ENCODE data around the gene PPM1H. TPM values are rescaled to one million over a fixed set of nuclear protein-coding genes. Genes with fewer than 3 reads are reported as not detected.

Gene PPM1H
- total RNA-seq, 1 donor from 2014 or later = 0.49 TPM

DNA sequence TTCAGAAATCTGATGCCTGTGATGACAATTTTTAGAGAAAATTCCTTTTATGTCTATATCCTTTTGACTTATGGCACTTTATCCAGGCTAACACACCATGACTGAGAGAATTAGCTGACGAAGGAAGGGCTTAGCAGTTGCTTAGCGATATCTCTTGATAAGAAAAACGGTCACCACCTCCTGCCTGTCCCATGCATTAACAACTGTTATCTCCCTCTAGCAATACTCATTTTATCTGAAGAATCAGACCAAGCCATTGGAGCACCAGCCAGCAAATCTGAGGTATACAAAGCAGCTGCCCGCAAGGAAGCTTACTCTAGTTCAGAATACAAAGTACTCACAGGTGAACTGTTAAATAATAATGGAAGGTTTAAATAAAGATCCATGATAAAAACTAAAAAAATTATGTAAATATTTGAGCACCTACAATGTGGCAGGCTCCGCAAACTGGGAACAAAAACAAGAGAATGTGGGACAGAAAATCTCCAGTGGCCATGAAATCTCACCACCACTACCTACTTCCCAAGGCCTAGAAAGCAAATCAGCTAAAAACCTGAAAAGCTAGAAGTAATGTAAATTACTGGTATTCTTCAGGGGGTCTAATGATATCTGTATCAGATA, 24.3 kb downstream of the PPM1H start:
- H3K27me3 ChIP-seq = no peaks in the 10 kb centered on the region
- H3K36me3 ChIP-seq = no peaks in the 10 kb centered on the region
- H3K27ac ChIP-seq = no peak overlapping the region
- H3K4me3 ChIP-seq = no peak overlapping the region
- intact Hi-C loops (cut with DNase I) = no loop called here
- no peaks in the 10 kb centered on the region for H3K4me1 ChIP-seq
- DNase-seq (ENCODE audit: extremely low spot score in 2 of 2) = no peak
- no peak for TF ChIP-seq POLR2AphosphoS5 (IDR thresholded peaks at IDR 0.05; ENCODE audit: insufficient read depth in 1 of 2, low read depth in 1 of 2)
- no peak for TF ChIP-seq CTCF (IDR thresholded peaks at IDR 0.05)
- no peak for TF ChIP-seq POLR2A (IDR thresholded peaks at IDR 0.05)
- H3K9me3 ChIP-seq = no peaks in the 10 kb centered on the region

GRCh38 chr12:62909340-62909739, 25.6 kb downstream of the PPM1H start:
- Histone ChIP-seq H3K9me3 (no peaks in the 10 kb centered on the region), H3K27me3 (no peaks in the 10 kb centered on the region), H3K4me1 (no peaks in the 10 kb centered on the region), H3K36me3 (no peaks in the 10 kb centered on the region), H3K4me3 (no peak overlapping the region), H3K27ac (no peak overlapping the region)
- no peak for DNase-seq (ENCODE audit: extremely low spot score in 2 of 2)
- intact Hi-C loops (cut with DNase I) = no loop called here
- no peak for TF ChIP-seq POLR2AphosphoS5 (IDR thresholded peaks at IDR 0.05; ENCODE audit: insufficient read depth in 1 of 2, low read depth in 1 of 2)
- no peak for TF ChIP-seq CTCF (IDR thresholded peaks at IDR 0.05)
- TF ChIP-seq POLR2A (IDR thresholded peaks at IDR 0.05) = no peak

- TF ChIP-seq POLR2AphosphoS5 (IDR thresholded peaks at IDR 0.05; ENCODE audit: insufficient read depth in 1 of 2, low read depth in 1 of 2) = no peak
- no peak for TF ChIP-seq POLR2A (IDR thresholded peaks at IDR 0.05)
- no peak for TF ChIP-seq CTCF (IDR thresholded peaks at IDR 0.05)
- H3K4me1 ChIP-seq = no peaks in the 10 kb centered on the region
- H3K27me3 ChIP-seq = no peaks in the 10 kb centered on the region
Observed at GRCh38 chr12:62908674-62909073, 26.3 kb downstream of the PPM1H start.

GRCh38 chr12:62907561-62907960, 27.4 kb downstream of the PPM1H start:
- Histone ChIP-seq H3K4me1 (no peaks in the 10 kb centered on the region), H3K27me3 (no peaks in the 10 kb centered on the region), H3K36me3 (no peaks in the 10 kb centered on the region), H3K9me3 (no peaks in the 10 kb centered on the region), H3K27ac (no peak overlapping the region), H3K4me3 (no peak overlapping the region)
- no peak for DNase-seq (ENCODE audit: extremely low spot score in 2 of 2)
- TF ChIP-seq CTCF (IDR thresholded peaks at IDR 0.05) (no peak), POLR2AphosphoS5 (IDR thresholded peaks at IDR 0.05; ENCODE audit: insufficient read depth in 1 of 2, low read depth in 1 of 2) (no peak), POLR2A (IDR thresholded peaks at IDR 0.05) (no peak)
- intact Hi-C loops (cut with DNase I) = no loop called here

More at GRCh38 chr12:62908674-62909073, 26.3 kb downstream of the PPM1H start:
- H3K4me3 ChIP-seq = no peak overlapping the region
- no peak for DNase-seq (ENCODE audit: extremely low spot score in 2 of 2)
- intact Hi-C loops (cut with DNase I) = no loop called here
- no peak overlapping the region for H3K27ac ChIP-seq
- no peaks in the 10 kb centered on the region for H3K36me3 ChIP-seq
- no peaks in the 10 kb centered on the region for H3K9me3 ChIP-seq

- H3K27me3 ChIP-seq = no peaks in the 10 kb centered on the region
- H3K4me3 ChIP-seq = no peak overlapping the region
- H3K9me3 ChIP-seq = no peaks in the 10 kb centered on the region
- intact Hi-C loops (cut with DNase I) = no loop called here
- H3K36me3 ChIP-seq = no peaks in the 10 kb centered on the region
- TF ChIP-seq POLR2AphosphoS5 (IDR thresholded peaks at IDR 0.05; ENCODE audit: insufficient read depth in 1 of 2, low read depth in 1 of 2) = no peak
- no peak for TF ChIP-seq CTCF (IDR thresholded peaks at IDR 0.05)
- no peak for TF ChIP-seq POLR2A (IDR thresholded peaks at IDR 0.05)
- no peak overlapping the region for H3K27ac ChIP-seq
- H3K4me1 ChIP-seq = no peaks in the 10 kb centered on the region
- DNase-seq (ENCODE audit: extremely low spot score in 2 of 2) = no peak
Observed at GRCh38 chr12:62907078-62907477, 27.9 kb downstream of the PPM1H start.

Data from vagina (tissue), 2 donors.